Adrenal gland (tissue), 12 donors: ENCODE results near the gene NXF1. TPM values are rescaled to one million over a fixed set of nuclear protein-coding genes. Genes with fewer than 3 reads are reported as not detected.

Experiments
- DNase-seq, 7 donors: peaks; one replicate each; pipeline ENCODE4 v3.0.0-alpha.2; 2019 to 2020
- H3K27ac ChIP-seq, 5 donors: fragments of 200-600 bp; sonication (generic) in 4 of 5; 1 replicate in 3 of 5; 2 replicates in 2 of 5; pipeline versions ENCODE4 v1.5.1 to v1.8.0; 2016 to 2020; ENCODE audit warnings: mild to moderate bottlenecking in 1 of 5
- H3K27me3 ChIP-seq: fragments of 200-600 bp; 2 replicates; pipeline ENCODE4 v1.8.0; 2021
- H3K36me3 ChIP-seq, 2 donors: fragments of 200-600 bp; replicated peaks in 1 of 2; 1 replicate in 1 of 2; 2 replicates in 1 of 2; pipeline versions ENCODE4 v1.5.1 to v1.8.0; 2018 to 2022
- H3K4me1 ChIP-seq, 2 donors: fragments of 200-600 bp; replicated peaks in 1 of 2; 1 replicate in 1 of 2; 2 replicates in 1 of 2; pipeline versions ENCODE4 v1.5.1 to v1.8.0; 2018 to 2021
- H3K4me3 ChIP-seq, 4 donors: fragments of 200-600 bp; sonication (generic) in 3 of 4; one replicate each; pipeline ENCODE4 v1.5.1; 2016 to 2018
- H3K9me3 ChIP-seq, 3 donors: fragments of 200-600 bp; sonication (generic) in 1 of 3; replicated peaks in 1 of 3; 1 replicate in 2 of 3; 2 replicates in 1 of 3; pipeline versions ENCODE4 v1.5.1 to v1.8.0; 2016 to 2021
- CTCF ChIP-seq, 6 experiments: fragments of 450-650 bp in 4 of 6; fragments of 200-600 bp in 2 of 6; sonication (generic) in 1 of 6; IDR thresholded peaks; 1 replicate in 5 of 6; 2 replicates in 1 of 6; pipeline versions ENCODE4 v1.5.1 to v1.8.0; 2016 to 2021; ENCODE audit warnings: antibody characterized with exemption in 6 of 6, mild to moderate bottlenecking in 2 of 6, moderate library complexity in 1 of 6
- POLR2A ChIP-seq, 2 donors: fragments of 450-650 bp; IDR thresholded peaks; one replicate each; pipeline ENCODE4 v1.6.1; 2017; ENCODE audit warnings: antibody characterized with exemption in 2 of 2, mild to moderate bottlenecking in 2 of 2, moderate library complexity in 1 of 2
- WGBS, 4 donors: extraction: QIAGEN DNeasy Blood & Tissue Kit in 2 of 4; methylation state at CpG; one replicate each; pipeline versions ENCODE4 v1.1.5 to v1.1.7; 2013 to 2017; 5-methylcytosine and 5-hydroxymethylcytosine counted together
- intact Hi-C, 2 donors: fragments of 100-400 bp; cut with DNase I; formaldehyde crosslinking; loops; one replicate each; pipeline versions ENCODE4 v1.14.1 to v1.15.0; 2022 to 2023
- polyA plus RNA-seq, 3 donors: library from polyadenylated mRNA; stranded (reverse); fragments of 200-250 nt in 2 of 3; fragments of 350-450 nt in 1 of 3; fragmentation: Illumina TruSeq in 1 of 3; extraction: RNeasy Lipid Tissue Mini Kit (QIAGEN cat#74804) in 1 of 3; gene quantifications; one replicate each; pipeline ENCODE4 v1.2.3, GENCODE V29; 2013 to 2014
- total RNA-seq, 9 donors: library from RNA; depleted of rRNA in 4 of 9; stranded (reverse); fragments of >200 nt in 4 of 9; fragments of 120-200 nt in 1 of 9; fragmentation: NEBNext Ultra II Directional in 1 of 9; extraction: Animal tissue kit (Norgen Biotek cat#: 25700) in 1 of 9; gene quantifications; one replicate each; pipeline versions ENCODE4 v1.1.0 to v1.2.4, GENCODE V29; 2013 to 2023
- donor health status: healthy with polysubstance abuse.
- donor health status: Bipolar disorder and iron deficiency.
- donor health status: DM: yes; HTN: yes; CAD: no.
- donor health status: DM: no; HTN: no; CAD: no.
- donor health status: DM: no; HTN: no; CAD: no.
- donor health status: DM: yes; HTN: yes; CAD: no.

Gene NXF1
- total and polyA plus RNA-seq, 12 donors = 32.8 to 274 (median 79.4) TPM

- peaks cover 0 to 1% of the 10 kb centered on the region in 2 donors for H3K4me1 ChIP-seq
- 71 to 93% (median 85%) methylated on average over 2 of the region's 2 CpGs for WGBS, 4 donors
- peaks cover 0 to 44% of the 10 kb centered on the region in 2 donors for H3K36me3 ChIP-seq
- TF ChIP-seq POLR2A (IDR thresholded peaks at IDR 0.05) (no peak), CTCF (IDR thresholded peaks at IDR 0.05) (no peak)
- DNase-seq = no peak
- H3K4me3 ChIP-seq = no peak overlapping the region
- intact Hi-C loops = no loop called here
- no peaks in the 10 kb centered on the region for H3K27me3 ChIP-seq
- H3K9me3 ChIP-seq = no peaks in the 10 kb centered on the region
- H3K27ac ChIP-seq = no peak overlapping the region
Observed at GRCh38 chr11:62777389-62777788, 27.9 kb downstream of the NXF1 start.

GRCh38 chr11:62775646-62776045 lies 29.6 kb downstream of the NXF1 start:
- intact Hi-C loops = no loop called here
- H3K4me3 ChIP-seq = no peak overlapping the region
- H3K9me3 ChIP-seq = no peaks in the 10 kb centered on the region
- no peaks in the 10 kb centered on the region for H3K27me3 ChIP-seq
- H3K4me1 ChIP-seq = peaks cover 8 to 12% of the 10 kb centered on the region in 2 donors
- TF ChIP-seq POLR2A (IDR thresholded peaks at IDR 0.05) (no peak), CTCF (IDR thresholded peaks at IDR 0.05) (no peak)
- WGBS, 4 donors = 85 to 96% (median 94%) methylated on average over 17 of the region's 17 CpGs
- H3K27ac ChIP-seq = no peak overlapping the region
- H3K36me3 ChIP-seq = peaks cover 0 to 40% of the 10 kb centered on the region in 2 donors
- DNase-seq = no peak

- 73 to 85% (median 81%) methylated on average over 3 to 6 of the region's 6 CpGs for WGBS, 4 donors
- Histone ChIP-seq H3K27ac (no peak overlapping the region), H3K4me3 (no peak overlapping the region), H3K27me3 (no peaks in the 10 kb centered on the region), H3K4me1 (peaks cover 13 to 25% of the 10 kb centered on the region in 2 donors), H3K36me3 (peaks cover 0 to 33% of the 10 kb centered on the region in 2 donors), H3K9me3 (no peaks in the 10 kb centered on the region)
- no peak for TF ChIP-seq CTCF (IDR thresholded peaks at IDR 0.05)
- no peak for TF ChIP-seq POLR2A (IDR thresholded peaks at IDR 0.05)
- intact Hi-C loops = no loop called here
- DNase-seq = no peak
Observed at GRCh38 chr11:62774407-62774806, 30.8 kb downstream of the NXF1 start.

GRCh38 chr11:62771144-62772021 lies 33.9 kb downstream of the NXF1 start, which contains the start of gene TAF6L:
Gene TAF6L (plus strand): TSS chr11:62771396. CDS start chr11:62775784, 4,388 bp downstream.
- Histone ChIP-seq H3K27ac (peak within 1 kb of the TSS; percentile 73 to 97 (median 93)), H3K36me3 (peaks cover 0 to 21% of the 10 kb centered on the region in 2 donors), H3K9me3 (no peaks in the 10 kb centered on the region), H3K27me3 (no peaks in the 10 kb centered on the region), H3K4me3 (peak within 1 kb of the TSS in 2 of 4 donors; percentile 21 to 75), H3K4me1 (peaks cover 13 to 26% of the 10 kb centered on the region in 2 donors)
- peak; percentile 8 to 56 for TF ChIP-seq POLR2A (IDR thresholded peaks at IDR 0.05)
- TF ChIP-seq CTCF (IDR thresholded peaks at IDR 0.05) = no peak
- peak; percentile 97 to 99 (median 99) for DNase-seq
- 2 to 6% (median 4%) methylated on average over 27 to 60 of the region's 60 CpGs for WGBS, 4 donors
- intact Hi-C loops = no loop called here
